ENCODE measurements around the gene PSMC3. TPM values are rescaled to one million over a fixed set of nuclear protein-coding genes. Genes with fewer than 3 reads are reported as not detected.

Gene PSMC3
- total RNA-seq, 3 donors from 2014 or later (not counting 1 experiment from before 2014, with no cell fraction given), result 74.0 to 85.9 (median 77.7) TPM

GRCh38 chr11:47398011-47398410, 28.2 kb downstream of the PSMC3 start:
- Mint-ChIP-seq H3K9me3 (no peaks in the 10 kb centered on the region), H3K27me3 (ENCODE audit: low read depth in 2 of 2) (no peaks in the 10 kb centered on the region), H3K27ac (no peak overlapping the region), H3K4me1 (peaks cover 21 to 51% of the 10 kb centered on the region in 2 donors), H3K36me3 (no peaks in the 10 kb centered on the region), H3K4me3 (no peak overlapping the region)
- no peak overlapping the region for H3K27ac ChIP-seq (ENCODE audit: low read length)
- intact Hi-C loops (cut with micrococcal nuclease), result no loop called here
- H3K4me3 ChIP-seq (ENCODE audit: low read length), result no peak overlapping the region
- 98% methylated on average over 3 of the region's 3 CpGs for WGBS (ENCODE audit: insufficient coverage)
- H3K4me1 ChIP-seq (ENCODE audit: control insufficient read depth, insufficient read depth, low read length), result peaks cover 54% of the 10 kb centered on the region
- no peak for ATAC-seq
- H3K27me3 ChIP-seq (ENCODE audit: control insufficient read depth, insufficient read depth, low read length), result no peaks in the 10 kb centered on the region
- peak in 1 of 2 donors; percentile 1 for DNase-seq
- H3K36me3 ChIP-seq (ENCODE audit: control insufficient read depth, insufficient read depth, low read length), result no peaks in the 10 kb centered on the region
- no peaks in the 10 kb centered on the region for H3K9me3 ChIP-seq (ENCODE audit: control insufficient read depth, insufficient read depth, low read length)
- no peak for TF ChIP-seq CTCF (IDR thresholded peaks at IDR 0.05)

- Mint-ChIP-seq H3K4me3 (no peak overlapping the region), H3K4me1 (peaks cover 30 to 65% of the 10 kb centered on the region in 2 donors), H3K36me3 (no peaks in the 10 kb centered on the region), H3K9me3 (no peaks in the 10 kb centered on the region), H3K27me3 (ENCODE audit: low read depth in 2 of 2) (no peaks in the 10 kb centered on the region), H3K27ac (peak overlapping the region; percentile 83 to 92)
- peaks cover 73% of the 10 kb centered on the region for H3K4me1 ChIP-seq (ENCODE audit: control insufficient read depth, insufficient read depth, low read length)
- intact Hi-C loops (cut with micrococcal nuclease), result no loop called here
- ATAC-seq (no peak), DNase-seq (no peak)
- no peak for TF ChIP-seq CTCF (IDR thresholded peaks at IDR 0.05)
- H3K9me3 ChIP-seq (ENCODE audit: control insufficient read depth, insufficient read depth, low read length), result no peaks in the 10 kb centered on the region
- H3K4me3 ChIP-seq (ENCODE audit: low read length), result no peak overlapping the region
- 94% methylated on average over 3 of the region's 3 CpGs for WGBS (ENCODE audit: insufficient coverage)
- peak overlapping the region; percentile 97 for H3K27ac ChIP-seq (ENCODE audit: low read length)
- no peaks in the 10 kb centered on the region for H3K36me3 ChIP-seq (ENCODE audit: control insufficient read depth, insufficient read depth, low read length)
- no peaks in the 10 kb centered on the region for H3K27me3 ChIP-seq (ENCODE audit: control insufficient read depth, insufficient read depth, low read length)
Measured at GRCh38 chr11:47396049-47396320, 30.3 kb downstream of the PSMC3 start.

GRCh38 chr11:47395223-47396048, 30.8 kb downstream of the PSMC3 start:
- Histone ChIP-seq H3K4me1 (ENCODE audit: control insufficient read depth, insufficient read depth, low read length) (peaks cover 73% of the 10 kb centered on the region), H3K4me3 (ENCODE audit: low read length) (peak overlapping the region; percentile 34), H3K27ac (ENCODE audit: low read length) (peak overlapping the region; percentile 97), H3K9me3 (ENCODE audit: control insufficient read depth, insufficient read depth, low read length) (no peaks in the 10 kb centered on the region), H3K36me3 (ENCODE audit: control insufficient read depth, insufficient read depth, low read length) (no peaks in the 10 kb centered on the region), H3K27me3 (ENCODE audit: control insufficient read depth, insufficient read depth, low read length) (no peaks in the 10 kb centered on the region)
- Mint-ChIP-seq H3K27ac (peak overlapping the region; percentile 83 to 92), H3K36me3 (no peaks in the 10 kb centered on the region), H3K4me3 (peak overlapping the region; percentile 60), H3K4me1 (peaks cover 31 to 65% of the 10 kb centered on the region in 2 donors), H3K27me3 (ENCODE audit: low read depth in 2 of 2) (no peaks in the 10 kb centered on the region), H3K9me3 (no peaks in the 10 kb centered on the region)
- ATAC-seq, result no peak
- intact Hi-C loops (cut with micrococcal nuclease), result no loop called here
- TF ChIP-seq CTCF (IDR thresholded peaks at IDR 0.05), result no peak
- DNase-seq, result peak in 1 of 2 donors; percentile 11
- WGBS (ENCODE audit: insufficient coverage), result 45% methylated on average over 25 of the region's 25 CpGs

Measured in natural killer cell (primary cell).